Brain (organoid and tissue), 1 donor: ENCODE measurements around the gene OR10J4. TPM values are rescaled to one million over a fixed set of nuclear protein-coding genes. Genes with fewer than 3 reads are reported as not detected.

Source experiments
- polyA plus RNA-seq: library from polyadenylated mRNA; stranded (reverse); fragments of 350-450 nt; fragmentation: Illumina TruSeq; extraction: RNeasy Lipid Tissue Mini Kit (QIAGEN cat#74804); gene quantifications from one replicate; pipeline ENCODE4 v1.2.3, GENCODE V29; 2015; ENCODE audit warnings: low read depth, low replicate concordance; ENCODE audit not compliant: insufficient read depth

OR10J4 gene
- polyA plus RNA-seq, 1 donor from 2014 or later = not detected

Other genes with a start within 250 kb of the OR10J4 start
- 10.7 TPM for gene ACKR1, start 227.3 kb upstream of the OR10J4 start, polyA plus RNA-seq
- gene FCER1A, start 129.9 kb upstream of the OR10J4 start, polyA plus RNA-seq = not detected
- gene OR10J1, start 7.5 kb downstream of the OR10J4 start, polyA plus RNA-seq = not detected
- not detected for gene OR10J5, start 103.8 kb downstream of the OR10J4 start, polyA plus RNA-seq
- not detected for gene APCS, start 155.6 kb downstream of the OR10J4 start, polyA plus RNA-seq